HEK293 (cell line): ENCODE measurements around the gene UCKL1.

Experiments used
- ZNF174 ChIP-seq: fragments of 450-650 bp; formaldehyde crosslinking; IDR thresholded peaks from 2 replicates; pipeline ENCODE4 v1.5.0; 2017; ENCODE audit warnings: missing biosample characterization, mild to moderate bottlenecking, missing genetic modification characterization
- ZNF202 ChIP-seq: fragments of 450-650 bp; formaldehyde crosslinking; IDR thresholded peaks from 2 replicates; pipeline ENCODE4 v1.5.1; 2016; ENCODE audit warnings: missing biosample characterization, missing genetic modification characterization, borderline replicate concordance
- ZNF24 ChIP-seq: fragments of 450-650 bp; formaldehyde crosslinking; IDR thresholded peaks from 2 replicates; pipeline ENCODE4 v1.5.1; 2016; ENCODE audit warnings: missing biosample characterization, missing genetic modification characterization
- ZNF621 ChIP-seq: fragments of 450-650 bp; formaldehyde crosslinking; IDR thresholded peaks from 2 replicates; pipeline ENCODE4 v1.5.1; 2017; ENCODE audit warnings: missing biosample characterization, missing genetic modification characterization
- ZNF670 ChIP-seq: fragments of 450-650 bp; formaldehyde crosslinking; IDR thresholded peaks from 2 replicates; pipeline ENCODE4 v1.5.1; 2016; ENCODE audit warnings: missing biosample characterization, missing genetic modification characterization, low read depth
- ZNF843 ChIP-seq: fragments of 450-650 bp; formaldehyde crosslinking; IDR thresholded peaks from 2 replicates; pipeline ENCODE4 v1.5.1; 2016; ENCODE audit warnings: missing biosample characterization, missing genetic modification characterization
- TF ChIP-seq, protein P1 (sequence below): fragments of 450-650 bp; formaldehyde crosslinking; IDR thresholded peaks from 2 replicates; pipeline ENCODE4 v1.5.1; 2016; ENCODE audit warnings: missing biosample characterization, missing genetic modification characterization

DNA sequence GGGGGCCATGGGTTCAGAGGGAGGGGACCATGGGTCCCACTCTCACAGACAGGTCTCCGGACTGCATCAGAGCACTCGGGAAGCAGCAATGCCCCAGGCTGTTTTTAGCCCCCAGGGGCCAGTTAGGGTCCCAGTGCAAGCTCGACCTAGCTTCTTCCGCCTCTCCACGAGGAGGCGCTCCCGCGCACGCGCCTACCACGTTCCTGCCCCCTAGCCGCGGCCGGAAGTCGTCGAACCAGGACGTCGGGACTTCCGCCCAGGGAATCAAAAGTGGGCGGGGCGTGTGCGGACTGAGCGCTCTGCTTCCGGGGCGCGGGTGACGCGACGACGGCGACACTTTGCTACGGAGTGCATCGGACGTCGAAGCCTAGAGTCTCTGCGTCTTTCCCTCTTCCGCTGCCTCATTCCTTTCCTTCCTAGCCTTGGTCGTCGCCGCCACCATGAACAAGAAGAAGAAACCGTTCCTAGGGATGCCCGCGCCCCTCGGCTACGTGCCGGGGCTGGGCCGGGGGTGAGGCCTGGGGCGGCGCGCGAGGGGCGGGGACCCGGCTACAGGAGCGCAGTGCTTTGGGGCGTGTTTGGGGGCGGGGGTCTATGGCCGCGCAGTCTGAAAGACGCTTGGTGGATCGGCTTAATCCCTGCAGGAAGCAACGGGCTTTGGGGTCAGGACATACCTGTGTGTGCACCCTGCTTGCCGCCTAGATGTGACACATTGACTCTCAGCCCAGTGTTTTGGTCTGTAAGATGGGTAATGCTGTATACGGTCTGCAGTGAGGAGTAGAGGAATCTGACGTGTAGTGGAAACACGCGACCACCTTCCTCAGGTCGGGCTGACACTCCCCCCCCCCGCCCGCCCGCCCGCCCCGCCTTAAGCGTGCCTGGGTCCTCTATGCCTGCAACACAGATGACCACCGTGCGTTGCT is 24.9 kb upstream of the UCKL1 start, which contains the start of gene PRPF6:
- peak; percentile 55; the same call in 1 of the 2 replicates for TF ChIP-seq ZNF843 (tag by site-specific recombination)
- TF ChIP-seq, protein P1, sequence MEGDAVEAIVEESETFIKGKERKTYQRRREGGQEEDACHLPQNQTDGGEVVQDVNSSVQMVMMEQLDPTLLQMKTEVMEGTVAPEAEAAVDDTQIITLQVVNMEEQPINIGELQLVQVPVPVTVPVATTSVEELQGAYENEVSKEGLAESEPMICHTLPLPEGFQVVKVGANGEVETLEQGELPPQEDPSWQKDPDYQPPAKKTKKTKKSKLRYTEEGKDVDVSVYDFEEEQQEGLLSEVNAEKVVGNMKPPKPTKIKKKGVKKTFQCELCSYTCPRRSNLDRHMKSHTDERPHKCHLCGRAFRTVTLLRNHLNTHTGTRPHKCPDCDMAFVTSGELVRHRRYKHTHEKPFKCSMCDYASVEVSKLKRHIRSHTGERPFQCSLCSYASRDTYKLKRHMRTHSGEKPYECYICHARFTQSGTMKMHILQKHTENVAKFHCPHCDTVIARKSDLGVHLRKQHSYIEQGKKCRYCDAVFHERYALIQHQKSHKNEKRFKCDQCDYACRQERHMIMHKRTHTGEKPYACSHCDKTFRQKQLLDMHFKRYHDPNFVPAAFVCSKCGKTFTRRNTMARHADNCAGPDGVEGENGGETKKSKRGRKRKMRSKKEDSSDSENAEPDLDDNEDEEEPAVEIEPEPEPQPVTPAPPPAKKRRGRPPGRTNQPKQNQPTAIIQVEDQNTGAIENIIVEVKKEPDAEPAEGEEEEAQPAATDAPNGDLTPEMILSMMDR (tag by site-specific recombination) = peak; percentile 100
- TF ChIP-seq ZNF24 (tag by site-specific recombination) = 0 out of 2 replicates have a peak, but pooled peaks have one; percentile 53
- no peak for TF ChIP-seq ZNF670 (tag by site-specific recombination)
- TF ChIP-seq ZNF621 (tag by site-specific recombination) = no peak
- TF ChIP-seq ZNF174 (tag by site-specific recombination) = no peak
- TF ChIP-seq ZNF202 (tag by site-specific recombination) = no peak
